Prostate gland (tissue), 2 donors: ENCODE measurements around the gene FAM107B. TPM values are rescaled to one million over a fixed set of nuclear protein-coding genes. Genes with fewer than 3 reads are reported as not detected.

Experiments
- DNase-seq: peaks from one replicate; pipeline ENCODE4 v3.0.0-alpha.2; 2019; ENCODE audit warnings: low spot score
- H3K27ac ChIP-seq, 2 donors: fragments of 200-600 bp; sonication (generic); 2 replicates each; pipeline ENCODE4 v1.5.1; 2017 to 2019
- H3K27me3 ChIP-seq: fragments of 200-600 bp; sonication (generic); replicated peaks from 2 replicates; pipeline ENCODE4 v1.5.1; 2019; ENCODE audit not compliant: insufficient read depth
- H3K36me3 ChIP-seq, 2 donors: fragments of 200-600 bp; sonication (generic); 1 replicate in 1 of 2; 2 replicates in 1 of 2; pipeline versions ENCODE4 v1.5.1 to v1.8.1; 2017 to 2019
- H3K4me1 ChIP-seq: fragments of 200-600 bp; sonication (generic); replicated peaks from 2 replicates; pipeline ENCODE4 v1.5.1; 2019
- H3K4me3 ChIP-seq, 2 donors: fragments of 200-600 bp; sonication (generic); 2 replicates each; pipeline ENCODE4 v1.5.1; 2017 to 2019
- H3K9me3 ChIP-seq: fragments of 200-600 bp; sonication (generic); 2 replicates; pipeline ENCODE4 v1.5.1; 2017
- POLR2A ChIP-seq: fragments of 450-650 bp; IDR thresholded peaks from one replicate; pipeline ENCODE4 v1.6.1; 2016; ENCODE audit warnings: antibody characterized with exemption, mild to moderate bottlenecking
- POLR2AphosphoS5 ChIP-seq: sonication (generic); formaldehyde crosslinking; IDR thresholded peaks from one replicate; pipeline ENCODE4 v1.6.1; 2017; ENCODE audit warnings: antibody characterized with exemption
- WGBS: methylation state at CpG from one replicate; pipeline ENCODE4 v1.1.5; 2018; 5-methylcytosine and 5-hydroxymethylcytosine counted together
- intact Hi-C: fragments of 100-400 bp; cut with DNase I; formaldehyde crosslinking; loops from one replicate; pipeline ENCODE4 v1.14.2; 2022
- total RNA-seq, 2 donors: library from RNA; depleted of rRNA; stranded (reverse); fragments of >200 nt; gene quantifications; one replicate each; pipeline ENCODE4 v1.1.0, GENCODE V29; 2016
- TF ChIP-seq, protein P1 (sequence below), 4 experiments: fragments of 200-600 bp in 2 of 4; fragments of 450-650 bp in 2 of 4; sonication (generic) in 2 of 4; IDR thresholded peaks; 1 replicate in 3 of 4; 2 replicates in 1 of 4; pipeline ENCODE4 v1.5.1; 2016 to 2019; ENCODE audit warnings: antibody characterized with exemption in 4 of 4, mild to moderate bottlenecking in 2 of 4, moderate library complexity in 2 of 4

The FAM107B gene
- total RNA-seq, 2 donors from 2014 or later: 32.9 to 63.9 TPM

GRCh38 chr10:14653271-14654161, 121.2 kb downstream of the FAM107B start:
- Histone ChIP-seq H3K4me1 (no peaks in the 10 kb centered on the region), H3K36me3 (no peaks in the 10 kb centered on the region), H3K27me3 (no peaks in the 10 kb centered on the region), H3K27ac (peak overlapping the region; percentile 5 to 35), H3K4me3 (no peak overlapping the region), H3K9me3 (no peaks in the 10 kb centered on the region)
- intact Hi-C loops: no loop called here
- TF ChIP-seq POLR2A (no peak), POLR2AphosphoS5 (peak; percentile 41)
- TF ChIP-seq, protein P1, sequence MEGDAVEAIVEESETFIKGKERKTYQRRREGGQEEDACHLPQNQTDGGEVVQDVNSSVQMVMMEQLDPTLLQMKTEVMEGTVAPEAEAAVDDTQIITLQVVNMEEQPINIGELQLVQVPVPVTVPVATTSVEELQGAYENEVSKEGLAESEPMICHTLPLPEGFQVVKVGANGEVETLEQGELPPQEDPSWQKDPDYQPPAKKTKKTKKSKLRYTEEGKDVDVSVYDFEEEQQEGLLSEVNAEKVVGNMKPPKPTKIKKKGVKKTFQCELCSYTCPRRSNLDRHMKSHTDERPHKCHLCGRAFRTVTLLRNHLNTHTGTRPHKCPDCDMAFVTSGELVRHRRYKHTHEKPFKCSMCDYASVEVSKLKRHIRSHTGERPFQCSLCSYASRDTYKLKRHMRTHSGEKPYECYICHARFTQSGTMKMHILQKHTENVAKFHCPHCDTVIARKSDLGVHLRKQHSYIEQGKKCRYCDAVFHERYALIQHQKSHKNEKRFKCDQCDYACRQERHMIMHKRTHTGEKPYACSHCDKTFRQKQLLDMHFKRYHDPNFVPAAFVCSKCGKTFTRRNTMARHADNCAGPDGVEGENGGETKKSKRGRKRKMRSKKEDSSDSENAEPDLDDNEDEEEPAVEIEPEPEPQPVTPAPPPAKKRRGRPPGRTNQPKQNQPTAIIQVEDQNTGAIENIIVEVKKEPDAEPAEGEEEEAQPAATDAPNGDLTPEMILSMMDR (IDR thresholded peaks at IDR 0.05): no peak
- DNase-seq: peak; percentile 42
- WGBS: 22% methylated on average over 8 of the region's 8 CpGs

DNA sequence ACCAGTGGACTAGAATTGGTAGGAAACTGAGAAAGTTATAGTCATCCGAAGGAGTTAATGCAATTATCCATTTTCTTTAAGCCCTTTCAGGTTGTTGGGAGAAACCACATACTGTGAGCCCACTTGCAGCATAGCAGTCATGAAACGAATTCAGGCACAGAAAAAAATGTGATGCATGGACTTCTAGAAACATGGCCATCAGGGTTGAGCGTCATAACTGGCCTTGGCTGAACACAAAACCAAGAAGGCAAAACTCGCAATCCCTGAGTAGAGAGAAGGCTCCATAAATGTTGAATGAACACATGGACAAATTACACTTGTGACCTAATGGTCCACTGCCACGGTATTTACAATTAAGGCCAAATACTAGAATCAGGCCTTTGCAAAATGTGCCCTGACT, 121.9 kb downstream of the FAM107B start:
- TF ChIP-seq, protein P1 (IDR thresholded peaks at IDR 0.05): no peak
- TF ChIP-seq POLR2A (no peak), POLR2AphosphoS5 (no peak)
- no peaks in the 10 kb centered on the region for H3K27me3 ChIP-seq
- intact Hi-C loops: no loop called here
- no peaks in the 10 kb centered on the region for H3K9me3 ChIP-seq
- no peak overlapping the region for H3K27ac ChIP-seq
- no peak for DNase-seq
- no peak overlapping the region for H3K4me3 ChIP-seq
- WGBS: 86% methylated on average over 5 of the region's 5 CpGs
- no peaks in the 10 kb centered on the region for H3K36me3 ChIP-seq
- H3K4me1 ChIP-seq: no peaks in the 10 kb centered on the region

- no peak overlapping the region for H3K27ac ChIP-seq
- no peak for DNase-seq
- TF ChIP-seq POLR2A (no peak), POLR2AphosphoS5 (no peak)
- TF ChIP-seq, protein P1 (IDR thresholded peaks at IDR 0.05): no peak
- no peaks in the 10 kb centered on the region for H3K9me3 ChIP-seq
- no peak overlapping the region for H3K4me3 ChIP-seq
- WGBS: 94% methylated on average over 3 of the region's 3 CpGs
- intact Hi-C loops: no loop called here
- no peaks in the 10 kb centered on the region for H3K4me1 ChIP-seq
- no peaks in the 10 kb centered on the region for H3K27me3 ChIP-seq
- no peaks in the 10 kb centered on the region for H3K36me3 ChIP-seq
These were observed 122.6 kb downstream of the FAM107B start for GRCh38 chr10:14652067-14652466.

DNA sequence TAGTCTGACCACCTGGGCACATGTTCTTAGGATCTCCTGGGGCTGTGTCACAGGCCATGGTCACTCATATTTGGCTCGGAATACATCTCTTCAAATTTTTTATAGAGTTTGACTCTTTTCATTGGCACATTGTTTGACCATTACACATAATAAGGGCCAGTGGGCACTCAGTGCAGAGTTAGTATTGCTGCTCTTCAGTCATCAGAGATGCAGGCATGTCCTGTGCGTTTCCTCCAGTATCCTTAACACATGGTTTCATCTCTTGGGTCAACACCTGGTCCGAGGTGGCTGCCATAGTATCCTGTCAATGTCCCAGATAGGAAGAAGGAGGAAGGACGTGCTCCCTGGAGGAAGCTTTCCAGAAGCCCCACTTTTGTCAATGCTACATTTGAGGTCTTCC, 125.0 kb downstream of the FAM107B start:
- Histone ChIP-seq H3K27ac (no peak overlapping the region), H3K4me1 (no peaks in the 10 kb centered on the region), H3K4me3 (no peak overlapping the region), H3K9me3 (no peaks in the 10 kb centered on the region), H3K36me3 (no peaks in the 10 kb centered on the region), H3K27me3 (no peaks in the 10 kb centered on the region)
- WGBS: 100% methylated on average over 4 of the region's 4 CpGs
- no peak for DNase-seq
- intact Hi-C loops: no loop called here
- no peak for TF ChIP-seq POLR2AphosphoS5
- TF ChIP-seq, protein P1 (IDR thresholded peaks at IDR 0.05): no peak
- TF ChIP-seq POLR2A: no peak

- Histone ChIP-seq H3K27me3 (no peaks in the 10 kb centered on the region), H3K4me1 (no peaks in the 10 kb centered on the region), H3K4me3 (no peak overlapping the region), H3K27ac (no peak overlapping the region), H3K36me3 (no peaks in the 10 kb centered on the region), H3K9me3 (no peaks in the 10 kb centered on the region)
- intact Hi-C loops: no loop called here
- DNase-seq: peak; percentile 7
- 61% methylated on average over 2 of the region's 2 CpGs for WGBS
- TF ChIP-seq POLR2AphosphoS5: peak; percentile 26
- TF ChIP-seq POLR2A: no peak
- TF ChIP-seq, protein P1 (IDR thresholded peaks at IDR 0.05): no peak
These were observed 125.8 kb downstream of the FAM107B start for GRCh38 chr10:14648946-14649345.
